IPS-18c (cell line): ENCODE measurements around the gene DMKN.

Source experiments
- H3K4me3 ChIP-seq: 2 replicates; pipeline ENCODE4 v1.7.0; 2013; ENCODE audit warnings: low read depth, mild to moderate bottlenecking, low read length, moderate library complexity; ENCODE audit not compliant: insufficient read depth
- H3K9me3 ChIP-seq: one replicate; pipeline ENCODE4 v1.6.1; 2013; ENCODE audit warnings: mild to moderate bottlenecking, low read length, moderate library complexity; ENCODE audit not compliant: control insufficient read depth, insufficient read depth

The DMKN gene

DNA sequence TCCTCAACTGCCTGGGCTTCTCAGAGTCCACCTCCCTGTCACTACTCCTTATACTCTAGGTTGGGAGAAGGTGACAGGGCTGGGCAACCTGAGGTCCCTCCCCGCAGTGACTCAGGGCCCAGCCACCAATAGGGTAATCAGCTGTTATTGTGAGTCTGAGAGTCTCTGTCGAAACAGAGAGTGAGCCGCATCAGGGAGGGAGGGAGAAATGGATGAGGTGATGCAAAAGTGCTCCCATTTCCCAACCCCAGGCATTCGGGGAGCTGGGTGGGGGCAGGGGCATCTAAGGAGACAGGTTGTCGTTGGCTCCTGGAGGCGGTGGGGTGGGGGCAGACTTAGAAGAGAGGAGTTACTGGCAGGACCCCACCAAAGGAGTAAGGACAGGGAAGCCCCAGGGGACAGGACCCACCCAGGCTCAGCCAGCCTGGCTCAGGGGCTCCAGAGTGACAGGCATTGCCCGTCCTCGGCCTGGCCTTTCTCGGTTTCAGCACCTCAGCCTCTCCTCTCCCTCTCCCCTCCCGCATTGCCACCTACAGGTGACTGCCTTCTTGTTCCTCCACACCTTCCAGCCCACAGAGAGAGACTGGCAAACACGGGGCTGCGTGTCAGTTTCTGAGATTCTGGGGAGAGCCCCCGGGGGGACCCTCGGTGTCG lies at the start of gene DMKN:
TSS of gene DMKN (minus strand) at position 22 of the 654 bp plus-strand sequence. CDS start 174 bp downstream, outside the sequence.
- H3K9me3 ChIP-seq = no peaks in the 10 kb centered on the region
- peak within 1 kb of the TSS; percentile 32 for H3K4me3 ChIP-seq

DNA sequence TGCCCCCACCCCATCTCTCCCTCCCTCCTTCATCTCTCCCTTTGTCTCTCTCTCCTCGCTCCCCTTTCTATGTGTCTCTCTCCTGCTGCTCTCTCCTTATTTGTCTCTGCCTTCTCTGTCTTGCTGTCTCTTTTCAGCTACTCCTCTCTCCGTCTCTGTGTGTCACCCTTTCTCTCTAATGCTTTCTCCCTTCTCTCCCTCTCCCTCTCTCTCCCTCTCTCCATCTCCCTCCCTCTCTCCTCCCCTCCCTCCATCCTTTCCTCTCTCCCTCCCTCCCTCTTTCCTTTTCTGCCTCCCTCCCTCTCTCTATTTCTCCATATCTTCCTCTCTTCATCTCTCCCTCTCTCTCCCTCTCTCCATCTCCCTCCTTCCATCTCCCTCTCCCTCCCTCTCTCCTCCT lies 49.3 kb upstream of the DMKN start:
- H3K9me3 ChIP-seq = no peaks in the 10 kb centered on the region
- no peak overlapping the region for H3K4me3 ChIP-seq

DNA sequence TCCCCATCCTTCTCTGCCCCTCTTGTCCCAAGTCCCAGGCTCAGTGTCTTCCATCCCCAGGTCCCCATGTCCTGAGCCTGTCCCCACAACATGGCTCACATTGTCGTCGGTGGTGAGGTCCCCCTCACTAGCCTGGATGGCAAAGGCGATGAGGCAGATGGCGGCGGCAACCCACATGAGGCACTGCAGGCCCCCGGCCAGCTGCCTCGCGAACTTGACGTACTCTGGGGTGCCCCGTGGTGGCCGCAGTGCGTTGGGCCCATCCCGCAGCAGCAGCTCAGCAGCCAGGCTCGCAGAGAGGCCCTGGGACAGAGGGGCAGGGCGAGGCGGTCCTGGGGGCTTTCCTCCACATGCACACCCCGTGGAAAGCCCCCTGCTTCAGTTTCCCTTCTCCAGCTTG lies 48.9 kb upstream of the DMKN start:
- H3K9me3 ChIP-seq = no peaks in the 10 kb centered on the region

DNA sequence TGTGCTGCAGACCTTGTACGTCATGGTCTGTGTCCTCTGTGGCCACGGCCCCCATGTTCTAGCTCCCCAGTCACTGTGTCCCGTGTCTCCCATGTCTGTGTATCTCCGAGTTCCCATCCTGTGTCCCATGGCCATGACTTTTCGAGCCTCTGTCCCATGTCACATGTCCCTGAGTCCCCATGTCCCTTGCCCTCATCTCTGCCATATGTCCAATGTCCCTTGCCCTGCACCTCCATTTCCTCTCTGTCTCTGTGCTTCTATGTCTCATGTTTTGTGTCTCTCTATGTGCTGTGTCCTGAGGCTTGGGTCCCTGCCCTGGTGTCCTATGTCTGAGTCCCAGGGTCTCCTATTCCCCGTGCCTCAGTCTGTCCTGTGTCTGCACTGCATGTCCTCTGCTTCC lies 48.0 kb upstream of the DMKN start:
- H3K4me3 ChIP-seq = no peak overlapping the region
- H3K9me3 ChIP-seq = no peaks in the 10 kb centered on the region

More for the DNA sequence above, 48.9 kb upstream of the DMKN start:
- H3K4me3 ChIP-seq = no peak overlapping the region

DNA sequence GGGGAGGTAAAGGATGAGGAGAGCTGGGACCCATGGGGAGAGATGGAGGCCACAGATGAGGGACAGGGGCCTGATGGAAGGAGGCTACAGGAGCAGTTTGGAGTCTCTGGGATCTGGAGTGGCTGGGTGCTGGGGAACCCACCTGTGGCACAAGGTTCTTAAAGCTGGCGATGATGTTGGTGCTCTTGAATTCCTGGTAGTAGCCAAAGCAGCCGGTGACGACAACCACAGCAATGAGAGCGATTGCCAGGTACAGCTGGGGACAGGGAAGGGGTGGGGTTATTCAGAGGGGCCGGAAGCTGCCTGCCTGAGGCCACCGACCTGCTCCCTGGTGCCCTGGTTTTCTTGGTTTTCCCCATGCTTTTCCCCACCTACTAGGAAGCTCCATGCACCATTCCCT lies 47.2 kb upstream of the DMKN start:
- H3K9me3 ChIP-seq = no peaks in the 10 kb centered on the region

DNA sequence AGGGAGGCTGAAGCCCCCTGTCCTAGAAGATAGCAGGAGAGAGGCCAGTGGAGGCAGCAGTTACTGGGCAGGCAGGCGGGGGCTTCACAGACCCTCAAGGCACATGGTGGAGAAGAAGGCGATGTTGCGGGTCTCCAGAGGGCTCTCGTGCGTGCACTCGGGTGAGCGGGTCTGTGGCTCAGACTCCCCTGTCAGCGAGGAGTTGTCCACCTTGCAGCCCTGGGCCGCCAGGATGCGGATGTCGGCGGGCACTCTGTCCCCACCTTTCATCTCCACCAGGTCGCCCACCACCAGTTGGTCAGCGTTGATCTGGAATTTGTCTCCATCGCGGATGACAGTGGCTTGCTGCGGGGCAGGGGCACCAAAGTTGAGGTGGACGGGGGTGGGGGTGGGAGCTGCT lies 46.8 kb upstream of the DMKN start:
- Histone ChIP-seq H3K4me3 (no peak overlapping the region), H3K9me3 (no peaks in the 10 kb centered on the region)

More for the DNA sequence above, 47.2 kb upstream of the DMKN start:
- no peak overlapping the region for H3K4me3 ChIP-seq

DNA sequence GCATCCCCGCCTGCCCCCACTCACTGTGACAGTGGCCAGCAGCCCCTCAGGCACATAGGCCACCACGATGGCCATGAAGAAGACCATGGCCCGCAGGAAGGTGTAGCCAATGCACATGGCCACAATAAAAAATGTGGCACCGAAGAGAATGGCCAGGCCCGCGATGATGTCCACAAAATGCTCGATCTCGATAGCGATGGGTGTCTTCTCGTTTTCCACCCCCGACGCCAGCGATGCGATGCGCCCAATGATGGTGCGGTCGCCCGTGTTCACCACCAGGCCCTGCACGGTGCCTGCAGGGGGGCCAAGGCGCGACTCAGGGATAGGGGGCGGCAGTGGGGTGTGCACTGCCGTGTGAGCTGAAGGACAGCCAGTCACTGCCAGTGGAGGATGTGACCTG lies 46.3 kb upstream of the DMKN start:
- H3K4me3 ChIP-seq = no peak overlapping the region
- H3K9me3 ChIP-seq = no peaks in the 10 kb centered on the region

GRCh38 chr19:35559281-35559659 lies 45.8 kb upstream of the DMKN start:
- H3K9me3 ChIP-seq = no peaks in the 10 kb centered on the region
- H3K4me3 ChIP-seq = no peak overlapping the region

- Histone ChIP-seq H3K4me3 (peak overlapping the region; percentile 71), H3K9me3 (no peaks in the 10 kb centered on the region)
Measured at GRCh38 chr19:35558400-35559280, 45.2 kb upstream of the DMKN start.

- Histone ChIP-seq H3K9me3 (no peaks in the 10 kb centered on the region), H3K4me3 (peak overlapping the region; percentile 71)
Measured at GRCh38 chr19:35557539-35558399, 44.3 kb upstream of the DMKN start.

DNA sequence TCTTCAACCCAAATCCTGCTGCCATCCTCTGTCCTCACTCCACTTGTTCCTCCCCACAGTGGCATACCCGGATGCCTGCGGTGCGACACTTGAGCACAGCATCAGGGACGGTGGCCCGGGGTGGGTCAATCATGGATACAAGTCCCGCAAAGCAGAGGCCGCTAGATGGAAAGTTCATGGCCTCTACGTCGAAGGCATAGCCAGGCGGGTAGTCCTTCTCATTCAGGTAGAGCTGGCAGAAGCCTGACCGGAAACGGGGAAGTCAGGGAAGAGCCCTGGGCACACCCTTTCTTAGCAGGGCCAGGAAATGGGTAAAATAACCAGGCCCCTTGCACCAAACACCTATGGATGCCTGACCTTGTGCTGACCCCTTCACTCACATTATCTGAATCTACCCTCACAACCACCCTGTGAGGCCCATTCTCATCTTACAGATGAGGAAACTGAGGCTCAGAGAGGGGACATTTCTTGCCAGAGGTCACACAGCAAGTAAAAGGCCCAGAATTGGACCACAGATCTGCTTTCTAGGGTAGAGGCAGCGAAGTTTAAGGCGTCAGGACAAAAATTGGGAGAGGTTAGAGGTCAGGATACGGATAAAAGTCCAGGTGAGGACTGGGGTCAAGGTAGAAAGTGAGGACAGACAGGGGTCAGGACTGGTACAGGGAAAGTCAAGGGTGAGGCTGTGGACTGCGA lies 43.5 kb upstream of the DMKN start:
- Histone ChIP-seq H3K4me3 (no peak overlapping the region; the same call in 1 of the 2 replicates), H3K9me3 (no peaks in the 10 kb centered on the region)

GRCh38 chr19:35556025-35556590 lies 42.7 kb upstream of the DMKN start:
- Histone ChIP-seq H3K4me3 (no peak overlapping the region), H3K9me3 (no peaks in the 10 kb centered on the region)

GRCh38 chr19:35555301-35556005 lies 42.0 kb upstream of the DMKN start:
- Histone ChIP-seq H3K9me3 (no peaks in the 10 kb centered on the region), H3K4me3 (no peak overlapping the region)

- Histone ChIP-seq H3K9me3 (no peaks in the 10 kb centered on the region), H3K4me3 (no peak overlapping the region)
Measured at GRCh38 chr19:35554076-35554475, 40.6 kb upstream of the DMKN start.

- Histone ChIP-seq H3K9me3 (no peaks in the 10 kb centered on the region), H3K4me3 (no peak overlapping the region)
Measured at GRCh38 chr19:35553385-35554000, 40.0 kb upstream of the DMKN start.
